Mucosa of rectum (tissue), 2 donors: ENCODE results near the gene ANGPTL4.
"Not testable (repeated sequence)": the region's sequence is repeated elsewhere in the genome, so short reads cannot be mapped to it uniquely, and the experiment has no call there.

Experiments used
- H3K27ac ChIP-seq, 2 donors: one replicate each; pipeline ENCODE4 v1.7.0; 2013; ENCODE audit warnings: inconsistent platforms in 2 of 2, low read depth in 2 of 2, low read length in 2 of 2
- H3K27me3 ChIP-seq, 2 donors: one replicate each; pipeline ENCODE4 v1.7.0; 2013; ENCODE audit warnings: low read length in 2 of 2; ENCODE audit not compliant: control insufficient read depth in 2 of 2, insufficient read depth in 2 of 2
- H3K36me3 ChIP-seq, 2 donors: one replicate each; pipeline ENCODE4 v1.7.0; 2013; ENCODE audit warnings: low read length in 2 of 2; ENCODE audit not compliant: control insufficient read depth in 2 of 2, insufficient read depth in 2 of 2
- H3K4me1 ChIP-seq, 2 donors: one replicate each; pipeline ENCODE4 v1.7.0; 2013; ENCODE audit warnings: low read length in 2 of 2, mild to moderate bottlenecking in 1 of 2; ENCODE audit not compliant: control insufficient read depth in 2 of 2, insufficient read depth in 2 of 2
- H3K4me3 ChIP-seq, 2 donors: one replicate each; pipeline ENCODE4 v1.7.0; 2013; ENCODE audit warnings: low read length in 2 of 2
- H3K9ac ChIP-seq, 2 donors: one replicate each; pipeline ENCODE4 v1.7.0; 2013; ENCODE audit warnings: low read length in 2 of 2, low read depth in 1 of 2, mild to moderate bottlenecking in 1 of 2
- H3K9me3 ChIP-seq, 2 donors: one replicate each; pipeline ENCODE4 v1.7.0; 2013; ENCODE audit warnings: low read length in 2 of 2; ENCODE audit not compliant: control insufficient read depth in 2 of 2
- donor health status: healthy.
- donor health status: Normal muscosa, but diverticular disease.

Gene ANGPTL4

GRCh38 chr19:8342684-8343482 lies 21.1 kb upstream of the ANGPTL4 start, which contains the start of gene KANK3:
Gene KANK3 (minus strand): TSS chr19:8343262. CDS start chr19:8337828, 5,434 bp downstream.
- H3K36me3 ChIP-seq = no peaks in the 10 kb centered on the region
- peaks cover 16 to 21% of the 10 kb centered on the region in 2 donors for H3K27me3 ChIP-seq
- H3K9me3 ChIP-seq = no peaks in the 10 kb centered on the region
- peak within 1 kb of the TSS; percentile 38 to 48 for H3K4me3 ChIP-seq
- H3K9ac ChIP-seq = peak within 1 kb of the TSS; percentile 38 to 54
- peaks cover 4 to 7% of the 10 kb centered on the region in 2 donors for H3K4me1 ChIP-seq
- H3K27ac ChIP-seq = peak within 1 kb of the TSS; percentile 7 to 24

- Histone ChIP-seq H3K36me3 (no peaks in the 10 kb centered on the region), H3K9ac (peak overlapping the region in 1 of 2 donors; percentile 38), H3K4me1 (peaks cover 4 to 7% of the 10 kb centered on the region in 2 donors), H3K27me3 (peaks cover 16 to 21% of the 10 kb centered on the region in 2 donors), H3K9me3 (no peaks in the 10 kb centered on the region), H3K4me3 (peak overlapping the region; percentile 30 to 38), H3K27ac (no peak overlapping the region)
These were observed 20.5 kb upstream of the ANGPTL4 start for GRCh38 chr19:8343483-8343844.

GRCh38 chr19:8349629-8350372 lies 14.2 kb upstream of the ANGPTL4 start:
- H3K4me1 ChIP-seq, H3K9ac ChIP-seq, H3K36me3 ChIP-seq, H3K27me3 ChIP-seq, H3K27ac ChIP-seq, H3K9me3 ChIP-seq, H3K4me3 ChIP-seq: not testable (repeated sequence)

GRCh38 chr19:8352134-8352827 lies 11.7 kb upstream of the ANGPTL4 start:
- no peak overlapping the region for H3K4me3 ChIP-seq
- H3K36me3 ChIP-seq = no peaks in the 10 kb centered on the region
- H3K9ac ChIP-seq = no peak overlapping the region
- H3K4me1 ChIP-seq = no peaks in the 10 kb centered on the region
- H3K27me3 ChIP-seq = peaks cover 0 to 3% of the 10 kb centered on the region in 2 donors
- no peaks in the 10 kb centered on the region for H3K9me3 ChIP-seq
- H3K27ac ChIP-seq = no peak overlapping the region

GRCh38 chr19:8352845-8353244 lies 11.1 kb upstream of the ANGPTL4 start:
- H3K27me3 ChIP-seq = not testable (repeated sequence)

GRCh38 chr19:8355631-8356402 lies 8.1 kb upstream of the ANGPTL4 start:
- Histone ChIP-seq H3K4me1 (no peaks in the 10 kb centered on the region), H3K4me3 (no peak overlapping the region), H3K36me3 (no peaks in the 10 kb centered on the region), H3K27ac (no peak overlapping the region), H3K27me3 (peaks cover 0 to 3% of the 10 kb centered on the region in 2 donors), H3K9ac (no peak overlapping the region), H3K9me3 (no peaks in the 10 kb centered on the region)

More at GRCh38 chr19:8352845-8353244, 11.1 kb upstream of the ANGPTL4 start:
- H3K9ac ChIP-seq, H3K36me3 ChIP-seq, H3K4me3 ChIP-seq, H3K27ac ChIP-seq, H3K9me3 ChIP-seq, H3K4me1 ChIP-seq: not testable (repeated sequence)

- H3K27ac ChIP-seq = no peak overlapping the region
- H3K9me3 ChIP-seq = no peaks in the 10 kb centered on the region
- no peaks in the 10 kb centered on the region for H3K36me3 ChIP-seq
- H3K9ac ChIP-seq = no peak overlapping the region
- peaks cover 3 to 5% of the 10 kb centered on the region in 2 donors for H3K4me1 ChIP-seq
- no peak overlapping the region for H3K4me3 ChIP-seq
- H3K27me3 ChIP-seq = peaks cover 0 to 3% of the 10 kb centered on the region in 2 donors
These were observed 6.9 kb upstream of the ANGPTL4 start for GRCh38 chr19:8357007-8357521.

GRCh38 chr19:8358948-8359347 lies 5.0 kb upstream of the ANGPTL4 start:
- Histone ChIP-seq H3K9me3 (no peaks in the 10 kb centered on the region), H3K4me3 (no peak overlapping the region), H3K27ac (no peak overlapping the region), H3K36me3 (no peaks in the 10 kb centered on the region), H3K27me3 (peaks cover 0 to 4% of the 10 kb centered on the region in 2 donors), H3K9ac (no peak overlapping the region), H3K4me1 (peaks cover 13 to 14% of the 10 kb centered on the region in 2 donors)

- no peak overlapping the region for H3K4me3 ChIP-seq
- H3K9ac ChIP-seq = no peak overlapping the region
- H3K9me3 ChIP-seq = no peaks in the 10 kb centered on the region
- no peak overlapping the region for H3K27ac ChIP-seq
- H3K27me3 ChIP-seq = peaks cover 0 to 4% of the 10 kb centered on the region in 2 donors
- H3K36me3 ChIP-seq = no peaks in the 10 kb centered on the region
- H3K4me1 ChIP-seq = peaks cover 14 to 20% of the 10 kb centered on the region in 2 donors
These were observed 3.8 kb upstream of the ANGPTL4 start for GRCh38 chr19:8360196-8360595.
